Thyroid gland (tissue), 4 donors: ENCODE data around the gene MPI. TPM values are rescaled to one million over a fixed set of nuclear protein-coding genes. Genes with fewer than 3 reads are reported as not detected.
A peak's percentile ranks its signal among the peaks of the same experiment; 100 is the strongest.

Source experiments
- DNase-seq, 2 donors: peaks; one replicate each; pipeline ENCODE4 v3.0.0-alpha.2; 2019
- H3K27ac ChIP-seq, 3 donors: fragments of 200-600 bp; sonication (generic); 1 replicate in 2 of 3; 2 replicates in 1 of 3; pipeline ENCODE4 v1.5.1; 2016 to 2019; ENCODE audit warnings: mild to moderate bottlenecking in 1 of 3, moderate library complexity in 1 of 3
- H3K27me3 ChIP-seq: fragments of 200-600 bp; sonication (generic); one replicate; pipeline ENCODE4 v1.5.1; 2019
- H3K36me3 ChIP-seq, 2 donors: fragments of 200-600 bp; sonication (generic); one replicate each; pipeline ENCODE4 v1.5.1; 2016 to 2019
- H3K4me1 ChIP-seq, 2 donors: fragments of 200-600 bp; sonication (generic); one replicate each; pipeline ENCODE4 v1.5.1; 2017 to 2019
- H3K4me3 ChIP-seq, 3 donors: fragments of 200-600 bp; sonication (generic); replicated peaks in 1 of 3; 1 replicate in 2 of 3; 2 replicates in 1 of 3; pipeline ENCODE4 v1.5.1; 2016; ENCODE audit warnings: mild to moderate bottlenecking in 1 of 3
- H3K9me3 ChIP-seq: fragments of 200-600 bp; sonication (generic); one replicate; pipeline ENCODE4 v1.5.1; 2017
- CTCF ChIP-seq, 6 experiments: fragments of 200-600 bp in 3 of 6; fragments of 450-650 bp in 3 of 6; sonication (generic) in 3 of 6; IDR thresholded peaks; one replicate each; pipeline ENCODE4 v1.5.1; 2016 to 2019; ENCODE audit warnings: antibody characterized with exemption in 6 of 6, mild to moderate bottlenecking in 2 of 6, inconsistent platforms in 1 of 6, moderate library complexity in 1 of 6
- POLR2A ChIP-seq, 2 donors: fragments of 450-650 bp; IDR thresholded peaks; one replicate each; pipeline ENCODE4 v1.6.1; 2017; ENCODE audit warnings: antibody characterized with exemption in 2 of 2, mild to moderate bottlenecking in 2 of 2, moderate library complexity in 1 of 2
- WGBS, 2 donors: methylation state at CpG; one replicate each; pipeline ENCODE4 v1.1.5; 2017; 5-methylcytosine and 5-hydroxymethylcytosine counted together
- intact Hi-C: fragments of 100-400 bp; cut with DNase I; formaldehyde crosslinking; loops from one replicate; pipeline ENCODE4 v1.15.1; 2023
- total RNA-seq, 4 donors: library from RNA; depleted of rRNA; stranded (reverse); fragments of >200 nt; gene quantifications; one replicate each; pipeline ENCODE4 v1.2.3, GENCODE V29; 2016

The MPI gene
- total RNA-seq, 4 donors from 2014 or later: 72.2 to 91.1 (median 88.5) TPM

GRCh38 chr15:74847432-74847831 is 42.4 kb upstream of the MPI start:
- H3K4me1 ChIP-seq: peaks cover 15 to 25% of the 10 kb centered on the region in 2 donors
- no peak for TF ChIP-seq CTCF (IDR thresholded peaks at IDR 0.05)
- TF ChIP-seq POLR2A (IDR thresholded peaks at IDR 0.05): no peak
- no peaks in the 10 kb centered on the region for H3K9me3 ChIP-seq
- intact Hi-C loops: no loop called here
- no peak overlapping the region for H3K4me3 ChIP-seq
- peaks cover 33 to 41% of the 10 kb centered on the region in 2 donors for H3K36me3 ChIP-seq
- peak overlapping the region; percentile 28 to 65 (median 53) for H3K27ac ChIP-seq
- peak; percentile 84 to 85 for DNase-seq
- WGBS, 2 donors: 21 to 55% methylated on average over 3 of the region's 3 CpGs
- H3K27me3 ChIP-seq: no peaks in the 10 kb centered on the region

- Histone ChIP-seq H3K9me3 (no peaks in the 10 kb centered on the region), H3K4me3 (no peak overlapping the region), H3K27ac (no peak overlapping the region), H3K4me1 (peaks cover 14 to 18% of the 10 kb centered on the region in 2 donors), H3K36me3 (peaks cover 47 to 49% of the 10 kb centered on the region in 2 donors), H3K27me3 (no peaks in the 10 kb centered on the region)
- WGBS, 2 donors: 98 to 100% methylated on average over 4 of the region's 4 CpGs
- no peak for DNase-seq
- intact Hi-C loops: no loop called here
- TF ChIP-seq CTCF (IDR thresholded peaks at IDR 0.05): no peak
- TF ChIP-seq POLR2A (IDR thresholded peaks at IDR 0.05): no peak
Measured at GRCh38 chr15:74850393-74850792, 39.4 kb upstream of the MPI start.

- Histone ChIP-seq H3K36me3 (peaks cover 43 to 47% of the 10 kb centered on the region in 2 donors), H3K4me3 (no peak overlapping the region), H3K4me1 (peaks cover 18 to 27% of the 10 kb centered on the region in 2 donors), H3K9me3 (no peaks in the 10 kb centered on the region), H3K27ac (no peak overlapping the region), H3K27me3 (no peaks in the 10 kb centered on the region)
- TF ChIP-seq POLR2A (IDR thresholded peaks at IDR 0.05) (no peak), CTCF (IDR thresholded peaks at IDR 0.05) (no peak)
- no peak for DNase-seq
- 94 to 100% methylated on average over 2 to 7 of the region's 7 CpGs for WGBS, 2 donors
- intact Hi-C loops: no loop called here
Measured at GRCh38 chr15:74851960-74852359, 37.9 kb upstream of the MPI start.

GRCh38 chr15:74854453-74855022 is 35.3 kb upstream of the MPI start:
- TF ChIP-seq CTCF (IDR thresholded peaks at IDR 0.05) (no peak), POLR2A (IDR thresholded peaks at IDR 0.05) (no peak)
- Histone ChIP-seq H3K4me3 (no peak overlapping the region), H3K9me3 (no peaks in the 10 kb centered on the region), H3K36me3 (peaks cover 37 to 41% of the 10 kb centered on the region in 2 donors), H3K27me3 (no peaks in the 10 kb centered on the region), H3K4me1 (peaks cover 25 to 33% of the 10 kb centered on the region in 2 donors), H3K27ac (no peak overlapping the region)
- DNase-seq: no peak
- intact Hi-C loops: no loop called here
- WGBS, 2 donors: 91 to 96% methylated on average over 12 to 13 of the region's 13 CpGs

GRCh38 chr15:74855857-74856256 is 34.0 kb upstream of the MPI start:
- intact Hi-C loops: no loop called here
- H3K36me3 ChIP-seq: peaks cover 27 to 34% of the 10 kb centered on the region in 2 donors
- 66 to 98% methylated on average over 2 of the region's 2 CpGs for WGBS, 2 donors
- no peak overlapping the region for H3K27ac ChIP-seq
- TF ChIP-seq POLR2A (IDR thresholded peaks at IDR 0.05) (no peak), CTCF (IDR thresholded peaks at IDR 0.05) (no peak)
- no peak overlapping the region for H3K4me3 ChIP-seq
- peaks cover 25 to 37% of the 10 kb centered on the region in 2 donors for H3K4me1 ChIP-seq
- no peak for DNase-seq
- no peaks in the 10 kb centered on the region for H3K27me3 ChIP-seq
- no peaks in the 10 kb centered on the region for H3K9me3 ChIP-seq
